Mesenchymal stem cell (in vitro differentiated cells and primary cell): ENCODE data around the gene SNAPC4.
A peak's percentile ranks its signal among the peaks of the same experiment; 100 is the strongest.

Source experiments
- DNase-seq: peaks from one replicate; pipeline ENCODE4 v3.0.0-alpha.2; 2013
- H2AFZ ChIP-seq: one replicate; pipeline ENCODE4 v1.6.1; 2013; ENCODE audit warnings: low read depth, mild to moderate bottlenecking, control low read depth, inconsistent platforms, low read length, moderate library complexity
- H2AK5ac ChIP-seq: 2 replicates; pipeline ENCODE4 v1.6.1; 2013; ENCODE audit warnings: low read length, moderate library complexity, mild to moderate bottlenecking, inconsistent platforms; ENCODE audit not compliant: severe bottlenecking
- H2BK120ac ChIP-seq: one replicate; pipeline ENCODE4 v1.6.1; 2013; ENCODE audit warnings: low read depth, mild to moderate bottlenecking, inconsistent platforms, low read length, moderate library complexity
- H2BK12ac ChIP-seq, 2 experiments: one replicate each; pipeline ENCODE4 v1.6.1; 2013; ENCODE audit warnings: inconsistent platforms in 2 of 2, low read length in 2 of 2, mild to moderate bottlenecking in 2 of 2, moderate library complexity in 2 of 2, control low read depth in 1 of 2
- H2BK15ac ChIP-seq: one replicate; pipeline ENCODE4 v1.6.1; 2013; ENCODE audit warnings: mild to moderate bottlenecking, low read depth, inconsistent platforms; ENCODE audit not compliant: poor library complexity, severe bottlenecking
- H2BK5ac ChIP-seq: 2 replicates; pipeline ENCODE4 v1.6.1; 2013; ENCODE audit warnings: low read depth, mild to moderate bottlenecking, low read length, control low read depth, inconsistent platforms; ENCODE audit not compliant: poor library complexity, severe bottlenecking
- H3K14ac ChIP-seq, 2 experiments: one replicate each; pipeline ENCODE4 v1.6.1; 2013; ENCODE audit warnings: inconsistent platforms in 2 of 2, low read length in 2 of 2, control low read depth in 1 of 2, mild to moderate bottlenecking in 1 of 2, moderate library complexity in 1 of 2
- H3K18ac ChIP-seq, 2 experiments: one replicate each; pipeline ENCODE4 v1.6.1; 2013; ENCODE audit warnings: inconsistent platforms in 2 of 2, low read length in 2 of 2, control low read depth in 1 of 2, low read depth in 1 of 2, mild to moderate bottlenecking in 1 of 2
- H3K23ac ChIP-seq, 2 experiments: one replicate each; pipeline ENCODE4 v1.6.1; 2013; ENCODE audit warnings: inconsistent platforms in 2 of 2, low read length in 2 of 2, mild to moderate bottlenecking in 2 of 2, moderate library complexity in 2 of 2, control low read depth in 1 of 2
- H3K27ac ChIP-seq: 2 replicates; pipeline ENCODE4 v1.5.1; 2013; ENCODE audit warnings: mild to moderate bottlenecking, moderate library complexity, low read length, control low read depth, inconsistent platforms; ENCODE audit not compliant: poor library complexity, severe bottlenecking
- H3K27me3 ChIP-seq, 2 experiments: 2 replicates each; pipeline versions ENCODE4 v1.6.1 to v1.7.0; 2013; ENCODE audit warnings: low read length in 2 of 2, mild to moderate bottlenecking in 2 of 2, moderate library complexity in 2 of 2, control low read depth in 1 of 2, inconsistent platforms in 1 of 2; ENCODE audit not compliant: control insufficient read depth in 1 of 2, insufficient read depth in 1 of 2
- H3K36me3 ChIP-seq, 2 experiments: 2 replicates each; pipeline versions ENCODE4 v1.6.1 to v1.7.0; 2013; ENCODE audit warnings: low read length in 2 of 2, control low read depth in 1 of 2, inconsistent platforms in 1 of 2, low read depth in 1 of 2, mild to moderate bottlenecking in 1 of 2; ENCODE audit not compliant: insufficient read depth in 2 of 2, control insufficient read depth in 1 of 2
- H3K4ac ChIP-seq, 2 experiments: one replicate each; pipeline ENCODE4 v1.6.1; 2013; ENCODE audit warnings: inconsistent platforms in 2 of 2, low read length in 2 of 2, mild to moderate bottlenecking in 2 of 2, moderate library complexity in 2 of 2, control low read depth in 1 of 2, low read depth in 1 of 2
- H3K4me1 ChIP-seq: 2 replicates; pipeline ENCODE4 v1.6.1; 2013; ENCODE audit warnings: low read depth, low read length, control low read depth; ENCODE audit not compliant: control insufficient read depth, insufficient read depth
- H3K4me2 ChIP-seq: 2 replicates; pipeline ENCODE4 v1.6.1; 2013; ENCODE audit warnings: low read length, mild to moderate bottlenecking, inconsistent platforms; ENCODE audit not compliant: poor library complexity, severe bottlenecking
- H3K4me3 ChIP-seq, 2 experiments: 2 replicates each; pipeline versions ENCODE4 v1.5.1 to v1.7.0; 2013; ENCODE audit warnings: low read length in 2 of 2, mild to moderate bottlenecking in 2 of 2, control low read depth in 1 of 2, low read depth in 1 of 2; ENCODE audit not compliant: insufficient read depth in 1 of 2
- H3K79me1 ChIP-seq: replicated peaks from 2 replicates; pipeline ENCODE4 v1.6.1; 2013; ENCODE audit warnings: mild to moderate bottlenecking, control low read depth, low read length, inconsistent platforms; ENCODE audit not compliant: poor library complexity, severe bottlenecking
- H3K9ac ChIP-seq: 2 replicates; pipeline ENCODE4 v1.7.0; 2013; ENCODE audit warnings: mild to moderate bottlenecking, low read length, moderate library complexity
- H3K9me3 ChIP-seq: 2 replicates; pipeline ENCODE4 v1.7.0; 2013; ENCODE audit warnings: mild to moderate bottlenecking, low read length; ENCODE audit not compliant: control insufficient read depth
- H4K8ac ChIP-seq: one replicate; pipeline ENCODE4 v1.6.1; 2013; ENCODE audit warnings: inconsistent platforms, mild to moderate bottlenecking, low read length, moderate library complexity
- H4K91ac ChIP-seq: one replicate; pipeline ENCODE4 v1.6.1; 2013; ENCODE audit warnings: mild to moderate bottlenecking, low read length, inconsistent platforms
- WGBS: methylation state at CpG from one replicate; pipeline ENCODE4 v1.1.7; 2013; ENCODE audit warnings: mixed read lengths; 5-methylcytosine and 5-hydroxymethylcytosine counted together

SNAPC4 gene

GRCh38 chr9:136436055-136436634 lies 36.2 kb upstream of the SNAPC4 start:
- Histone ChIP-seq H3K4me1 (peaks cover 36% of the 10 kb centered on the region), H3K4me3 (no peak overlapping the region), H3K27ac (no peak overlapping the region), H3K79me1 (peaks cover 46% of the 10 kb centered on the region), H2AK5ac (no peak overlapping the region), H2BK120ac (no peak overlapping the region), H3K9me3 (no peaks in the 10 kb centered on the region), H2BK15ac (no peak overlapping the region), H3K27me3 (no peaks in the 10 kb centered on the region), H4K8ac (no peak overlapping the region), H3K14ac (no peak overlapping the region), H4K91ac (no peak overlapping the region), H3K36me3 (peaks cover 30 to 65% of the 10 kb centered on the region in 2 experiments), H3K4me2 (no peak overlapping the region), H3K18ac (no peak overlapping the region), H3K9ac (no peak overlapping the region), H3K23ac (no peak overlapping the region), H2AFZ (no peak overlapping the region), H3K4ac (no peak overlapping the region), H2BK12ac (no peak overlapping the region), H2BK5ac (no peak overlapping the region)
- WGBS, result 90% methylated on average over 25 of the region's 25 CpGs
- no peak for DNase-seq

DNA sequence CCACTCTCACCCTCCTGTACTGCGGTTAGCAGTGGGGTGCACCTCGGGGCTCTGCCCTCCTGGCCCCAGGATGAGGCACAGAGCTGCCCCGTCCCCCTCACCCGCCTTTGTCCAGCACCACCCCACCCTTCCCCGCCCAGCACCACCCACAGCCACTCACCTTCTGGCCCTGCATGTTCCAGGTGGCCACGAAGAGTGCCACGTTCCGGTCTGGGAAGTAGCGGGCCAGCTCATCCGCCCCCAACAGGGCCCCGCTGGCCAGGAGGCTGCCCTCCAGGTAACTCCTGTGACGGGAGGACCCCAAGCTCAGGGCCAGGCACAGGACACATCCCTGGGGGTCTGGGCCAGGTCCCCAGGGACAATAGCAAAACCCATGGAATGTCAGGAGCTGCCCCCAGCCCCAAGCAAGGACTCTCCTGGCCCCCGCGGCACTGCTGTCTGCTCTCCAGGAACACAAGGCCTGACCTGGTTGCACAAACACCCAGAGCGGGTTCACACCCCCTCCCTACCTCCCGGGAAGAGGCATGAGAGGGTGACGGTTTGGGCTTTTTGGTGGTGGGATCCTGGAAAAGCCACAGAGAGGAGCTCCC lies 34.7 kb upstream of the SNAPC4 start:
- H2AK5ac ChIP-seq, result no peak overlapping the region
- peaks cover 30% of the 10 kb centered on the region for H3K4me1 ChIP-seq
- no peak for DNase-seq
- H3K18ac ChIP-seq, result no peak overlapping the region
- H3K4me3 ChIP-seq, result no peak overlapping the region
- no peaks in the 10 kb centered on the region for H3K27me3 ChIP-seq
- H3K14ac ChIP-seq, result no peak overlapping the region
- no peak overlapping the region for H2BK15ac ChIP-seq
- no peak overlapping the region for H3K9ac ChIP-seq
- 97% methylated on average over 17 of the region's 17 CpGs for WGBS
- H2BK120ac ChIP-seq, result no peak overlapping the region
- no peak overlapping the region for H2BK12ac ChIP-seq
- H3K27ac ChIP-seq, result no peak overlapping the region
- H3K4me2 ChIP-seq, result no peak overlapping the region
- peaks cover 27 to 65% of the 10 kb centered on the region in 2 experiments for H3K36me3 ChIP-seq
- H3K4ac ChIP-seq, result no peak overlapping the region
- H4K91ac ChIP-seq, result no peak overlapping the region
- H2BK5ac ChIP-seq, result no peak overlapping the region
- H3K9me3 ChIP-seq, result no peaks in the 10 kb centered on the region
- no peak overlapping the region for H3K23ac ChIP-seq
- no peak overlapping the region for H4K8ac ChIP-seq
- H2AFZ ChIP-seq, result no peak overlapping the region
- peaks cover 41% of the 10 kb centered on the region for H3K79me1 ChIP-seq

- no peak overlapping the region for H3K4me2 ChIP-seq
- H2BK15ac ChIP-seq, result no peak overlapping the region
- peak overlapping the region; percentile 25 for H4K91ac ChIP-seq
- peaks cover 33 to 71% of the 10 kb centered on the region in 2 experiments for H3K36me3 ChIP-seq
- H2BK120ac ChIP-seq, result no peak overlapping the region
- 96% methylated on average over 32 of the region's 37 CpGs for WGBS
- no peak overlapping the region for H3K27ac ChIP-seq
- H2BK12ac ChIP-seq, result no peak overlapping the region
- no peak overlapping the region for H3K14ac ChIP-seq
- H3K79me1 ChIP-seq, result peaks cover 39% of the 10 kb centered on the region
- H3K23ac ChIP-seq, result no peak overlapping the region
- DNase-seq, result no peak
- no peak overlapping the region for H4K8ac ChIP-seq
- no peak overlapping the region for H3K9ac ChIP-seq
- H3K4me3 ChIP-seq, result no peak overlapping the region
- no peak overlapping the region for H3K4ac ChIP-seq
- H3K27me3 ChIP-seq, result no peaks in the 10 kb centered on the region
- H3K9me3 ChIP-seq, result no peaks in the 10 kb centered on the region
- H2AFZ ChIP-seq, result no peak overlapping the region
- H3K18ac ChIP-seq, result no peak overlapping the region
- H2BK5ac ChIP-seq, result no peak overlapping the region
- H3K4me1 ChIP-seq, result peaks cover 30% of the 10 kb centered on the region
- no peak overlapping the region for H2AK5ac ChIP-seq
These were observed 34.0 kb upstream of the SNAPC4 start for GRCh38 chr9:136433849-136434579.

- no peak overlapping the region for H4K91ac ChIP-seq
- H2BK5ac ChIP-seq, result no peak overlapping the region
- H3K18ac ChIP-seq, result no peak overlapping the region
- H3K79me1 ChIP-seq, result peaks cover 39% of the 10 kb centered on the region
- no peak overlapping the region for H2AFZ ChIP-seq
- DNase-seq, result no peak
- no peak overlapping the region for H3K4me2 ChIP-seq
- no peak overlapping the region for H3K4ac ChIP-seq
- no peak overlapping the region for H3K27ac ChIP-seq
- peaks cover 24% of the 10 kb centered on the region for H3K4me1 ChIP-seq
- H4K8ac ChIP-seq, result no peak overlapping the region
- no peak overlapping the region for H3K23ac ChIP-seq
- WGBS, result 93% methylated on average over 36 of the region's 36 CpGs
- no peak overlapping the region for H2AK5ac ChIP-seq
- H3K9ac ChIP-seq, result no peak overlapping the region
- no peak overlapping the region for H2BK12ac ChIP-seq
- H3K27me3 ChIP-seq, result no peaks in the 10 kb centered on the region
- peaks cover 41 to 76% of the 10 kb centered on the region in 2 experiments for H3K36me3 ChIP-seq
- H2BK15ac ChIP-seq, result no peak overlapping the region
- H3K4me3 ChIP-seq, result no peak overlapping the region
- no peak overlapping the region for H2BK120ac ChIP-seq
- H3K9me3 ChIP-seq, result no peaks in the 10 kb centered on the region
- no peak overlapping the region for H3K14ac ChIP-seq
These were observed 33.2 kb upstream of the SNAPC4 start for GRCh38 chr9:136433043-136433715.
